SJCRH30 (cell line): Measurements from ENCODE around the gene PUM2. TPM values are rescaled to one million over a fixed set of nuclear protein-coding genes. Genes with fewer than 3 reads are reported as not detected.

Experiments used
- DNase-seq, 2 experiments: peaks; one replicate each; pipeline ENCODE4 v3.0.0-alpha.2; 2015 to 2020
- H3K27ac ChIP-seq: fragments of 250-450 bp; sonication (Bioruptor Pico); 2 replicates; pipeline ENCODE4 v1.5.1; 2020; ENCODE audit warnings: mild to moderate bottlenecking, moderate library complexity
- H3K27me3 ChIP-seq: fragments of 250-450 bp; sonication (Bioruptor Pico); 2 replicates; pipeline ENCODE4 v1.5.1; 2020; ENCODE audit warnings: mild to moderate bottlenecking, moderate library complexity
- H3K36me3 ChIP-seq: fragments of 250-450 bp; sonication (Bioruptor Pico); 2 replicates; pipeline ENCODE4 v1.5.1; 2020; ENCODE audit warnings: mild to moderate bottlenecking, moderate library complexity
- H3K4me1 ChIP-seq: fragments of 250-450 bp; sonication (Bioruptor Pico); 2 replicates; pipeline ENCODE4 v1.5.1; 2020; ENCODE audit warnings: mild to moderate bottlenecking, moderate library complexity
- H3K4me3 ChIP-seq: fragments of 250-450 bp; sonication (Bioruptor Pico); 2 replicates; pipeline ENCODE4 v1.5.1; 2020; ENCODE audit warnings: mild to moderate bottlenecking, moderate library complexity
- H3K9me3 ChIP-seq: fragments of 250-450 bp; sonication (Bioruptor Pico); replicated peaks from 2 replicates; pipeline ENCODE4 v1.5.1; 2020; ENCODE audit warnings: mild to moderate bottlenecking, moderate library complexity
- total RNA-seq: library from RNA; depleted of rRNA; stranded (reverse); fragments of >200 nt; shearing (Covaris generic); gene quantifications from 2 replicates; pipeline ENCODE4 v1.2.3, GENCODE V29; 2014

PUM2 gene
- total RNA-seq, 1 experiment from 2014 or later = 69.0 TPM

- no peaks in the 10 kb centered on the region for H3K36me3 ChIP-seq
- no peaks in the 10 kb centered on the region for H3K4me1 ChIP-seq
- H3K27ac ChIP-seq = no peak overlapping the region
- no peak overlapping the region for H3K4me3 ChIP-seq
- H3K9me3 ChIP-seq = no peaks in the 10 kb centered on the region
- no peak for DNase-seq
- no peaks in the 10 kb centered on the region for H3K27me3 ChIP-seq
These were observed 121.1 kb downstream of the PUM2 start for GRCh38 chr2:20229322-20230113.

GRCh38 chr2:20227894-20228505 is 122.6 kb downstream of the PUM2 start:
- H3K27me3 ChIP-seq = no peaks in the 10 kb centered on the region
- H3K9me3 ChIP-seq = no peaks in the 10 kb centered on the region
- no peaks in the 10 kb centered on the region for H3K36me3 ChIP-seq
- H3K4me3 ChIP-seq = no peak overlapping the region
- H3K27ac ChIP-seq = no peak overlapping the region
- no peaks in the 10 kb centered on the region for H3K4me1 ChIP-seq
- DNase-seq = no peak

- H3K9me3 ChIP-seq = no peaks in the 10 kb centered on the region
- H3K4me1 ChIP-seq = no peaks in the 10 kb centered on the region
- H3K4me3 ChIP-seq = peak overlapping the region; percentile 84
- peak overlapping the region; percentile 5; the same call in 1 of the 2 replicates for H3K27ac ChIP-seq
- no peak for DNase-seq
- no peaks in the 10 kb centered on the region for H3K36me3 ChIP-seq
- H3K27me3 ChIP-seq = no peaks in the 10 kb centered on the region
These were observed 124.5 kb downstream of the PUM2 start for GRCh38 chr2:20226152-20226545.

- H3K4me3 ChIP-seq = peak overlapping the region; percentile 84
- H3K4me1 ChIP-seq = no peaks in the 10 kb centered on the region
- DNase-seq = peak; percentile 88 to 91
- H3K27me3 ChIP-seq = no peaks in the 10 kb centered on the region
- H3K9me3 ChIP-seq = no peaks in the 10 kb centered on the region
- no peaks in the 10 kb centered on the region for H3K36me3 ChIP-seq
- H3K27ac ChIP-seq = peak overlapping the region; percentile 5; the same call in 1 of the 2 replicates
These were observed 125.1 kb downstream of the PUM2 start for GRCh38 chr2:20225294-20226151.

GRCh38 chr2:20224716-20225293 is 125.8 kb downstream of the PUM2 start, which contains the start of gene SDC1:
SDC1 (minus strand) TSS chr2:20225130; CDS start chr2:20224867, 263 bp downstream.
- Histone ChIP-seq H3K27me3 (no peaks in the 10 kb centered on the region), H3K9me3 (no peaks in the 10 kb centered on the region), H3K4me1 (no peaks in the 10 kb centered on the region), H3K27ac (peak within 1 kb of the TSS; percentile 74), H3K4me3 (peak within 1 kb of the TSS; percentile 84), H3K36me3 (no peaks in the 10 kb centered on the region)
- peak in 1 of 2 experiments; percentile 79 for DNase-seq

GRCh38 chr2:20224164-20224715 is 126.4 kb downstream of the PUM2 start:
- no peaks in the 10 kb centered on the region for H3K36me3 ChIP-seq
- H3K4me3 ChIP-seq = peak overlapping the region; percentile 84
- no peaks in the 10 kb centered on the region for H3K4me1 ChIP-seq
- no peaks in the 10 kb centered on the region for H3K9me3 ChIP-seq
- H3K27me3 ChIP-seq = no peaks in the 10 kb centered on the region
- peak in 1 of 2 experiments; percentile 59 for DNase-seq
- peak overlapping the region; percentile 74 for H3K27ac ChIP-seq

- Histone ChIP-seq H3K4me1 (no peaks in the 10 kb centered on the region), H3K9me3 (no peaks in the 10 kb centered on the region), H3K4me3 (peak overlapping the region; percentile 84), H3K27me3 (no peaks in the 10 kb centered on the region), H3K36me3 (no peaks in the 10 kb centered on the region), H3K27ac (peak overlapping the region; percentile 74)
- peak; percentile 79 to 81 for DNase-seq
These were observed 127.1 kb downstream of the PUM2 start for GRCh38 chr2:20223407-20224163.

- H3K9me3 ChIP-seq = no peaks in the 10 kb centered on the region
- H3K36me3 ChIP-seq = 0 out of 2 replicates have a peak, but pooled peaks cover 3% of the 10 kb centered on the region
- H3K4me3 ChIP-seq = peak overlapping the region; percentile 84
- H3K4me1 ChIP-seq = no peaks in the 10 kb centered on the region
- no peak for DNase-seq
- no peaks in the 10 kb centered on the region for H3K27me3 ChIP-seq
- no peak overlapping the region for H3K27ac ChIP-seq
These were observed 127.8 kb downstream of the PUM2 start for GRCh38 chr2:20222769-20223406.

- Histone ChIP-seq H3K27me3 (no peaks in the 10 kb centered on the region), H3K27ac (no peak overlapping the region), H3K9me3 (no peaks in the 10 kb centered on the region), H3K4me1 (no peaks in the 10 kb centered on the region), H3K4me3 (no peak overlapping the region), H3K36me3 (0 out of 2 replicates have a peak, but pooled peaks cover 3% of the 10 kb centered on the region)
- DNase-seq = no peak
These were observed 128.5 kb downstream of the PUM2 start for GRCh38 chr2:20222014-20222768.

GRCh38 chr2:20221555-20221973 is 129.1 kb downstream of the PUM2 start:
- DNase-seq = no peak
- 0 out of 2 replicates have a peak, but pooled peaks cover 3% of the 10 kb centered on the region for H3K36me3 ChIP-seq
- H3K9me3 ChIP-seq = no peaks in the 10 kb centered on the region
- no peaks in the 10 kb centered on the region for H3K4me1 ChIP-seq
- no peaks in the 10 kb centered on the region for H3K27me3 ChIP-seq
- H3K27ac ChIP-seq = no peak overlapping the region
- H3K4me3 ChIP-seq = no peak overlapping the region

GRCh38 chr2:20220806-20221554 is 129.7 kb downstream of the PUM2 start:
- no peak for DNase-seq
- no peak overlapping the region for H3K4me3 ChIP-seq
- no peaks in the 10 kb centered on the region for H3K4me1 ChIP-seq
- H3K27ac ChIP-seq = no peak overlapping the region
- H3K36me3 ChIP-seq = 0 out of 2 replicates have a peak, but pooled peaks cover 3% of the 10 kb centered on the region
- no peaks in the 10 kb centered on the region for H3K27me3 ChIP-seq
- no peaks in the 10 kb centered on the region for H3K9me3 ChIP-seq

- Histone ChIP-seq H3K36me3 (0 out of 2 replicates have a peak, but pooled peaks cover 3% of the 10 kb centered on the region), H3K27ac (no peak overlapping the region), H3K27me3 (no peaks in the 10 kb centered on the region), H3K9me3 (no peaks in the 10 kb centered on the region), H3K4me3 (no peak overlapping the region), H3K4me1 (no peaks in the 10 kb centered on the region)
- DNase-seq = no peak
These were observed 130.8 kb downstream of the PUM2 start for GRCh38 chr2:20219763-20220380.
